Measurements from ENCODE around the gene TAF1C.

- no peak for TF ChIP-seq CTCF (IDR thresholded peaks at IDR 0.05)
- no peak for TF ChIP-seq POLR2AphosphoS5 (IDR thresholded peaks at IDR 0.05)
- no peak for TF ChIP-seq POLR2A (IDR thresholded peaks at IDR 0.05)
Observed at GRCh38 chr16:84199097-84199496, 12.2 kb upstream of the TAF1C start.

Data from suprapubic skin (tissue), 4 donors.